CD4-positive, alpha-beta T cell treated with Interleukin-21 for 1 hour (primary cell): ENCODE measurements around the gene BYSL.

Source experiments
- DNase-seq: peaks from one replicate; pipeline ENCODE4 v3.0.0-alpha.2; 2020

BYSL gene

DNA sequence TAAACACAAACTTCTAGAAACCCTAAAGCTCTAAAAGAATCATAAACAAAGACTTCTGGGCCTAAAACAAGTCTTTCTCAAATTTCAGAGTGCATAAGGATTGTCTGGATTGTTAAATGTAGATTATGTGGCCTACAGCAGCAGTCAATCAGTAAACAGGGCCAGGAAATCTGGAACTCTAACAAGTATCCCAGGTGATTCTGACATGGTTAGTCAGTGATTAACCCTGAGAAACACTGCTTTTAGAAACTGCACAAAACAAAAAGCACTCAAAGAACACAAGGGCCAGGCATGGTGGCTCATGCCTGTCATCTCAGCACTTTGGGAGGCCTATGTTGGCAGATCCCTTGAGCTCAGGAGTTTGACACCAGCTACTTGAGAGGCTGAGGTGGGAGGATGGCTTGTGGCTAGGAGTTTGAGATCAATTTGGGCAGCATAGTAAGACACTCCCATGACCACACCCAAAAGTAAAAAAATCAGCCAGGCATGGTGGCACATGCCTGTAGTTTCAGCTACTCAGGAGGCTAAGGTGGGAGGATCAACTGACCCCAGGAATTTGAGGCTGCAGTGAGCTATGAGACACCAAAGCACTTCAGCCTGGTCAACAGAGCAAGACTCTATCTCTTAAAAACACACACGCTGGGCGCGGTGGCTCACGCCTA is 6.3 kb upstream of the BYSL start:
- no peak for DNase-seq

DNA sequence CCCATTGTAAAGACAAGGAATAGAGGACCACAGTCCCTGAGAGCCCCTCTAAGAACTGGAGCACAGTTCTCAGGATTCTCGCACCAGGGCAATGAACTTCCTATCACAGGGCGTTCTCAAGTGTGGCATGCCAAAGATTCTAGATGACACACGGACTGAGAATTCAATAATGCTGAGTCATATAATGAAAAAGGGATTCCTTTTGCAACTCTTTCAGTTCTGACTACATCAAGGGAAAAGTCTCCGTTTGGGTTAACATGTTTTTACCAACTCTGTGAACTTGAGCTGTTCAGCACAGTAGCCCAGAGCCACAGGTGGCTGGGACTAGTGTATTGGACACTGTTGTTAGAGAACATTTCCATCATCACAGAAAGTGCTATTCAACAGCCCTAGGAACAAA is 3.8 kb upstream of the BYSL start:
- DNase-seq, result no peak

DNA sequence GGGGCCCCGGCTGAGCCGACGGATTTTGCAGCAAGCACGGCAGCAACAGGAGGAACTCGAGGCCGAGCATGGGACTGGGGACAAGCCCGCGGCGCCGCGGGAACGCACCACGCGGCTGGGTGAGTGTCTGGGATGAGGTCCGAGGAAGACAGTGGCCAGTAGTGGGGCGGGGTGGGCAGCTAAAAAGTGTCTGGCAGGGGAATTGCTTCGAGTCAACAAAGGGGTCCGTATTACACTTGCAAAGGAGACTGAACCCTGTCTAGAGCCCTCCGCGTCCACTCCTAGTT is 356 bp downstream of the BYSL start:
- DNase-seq, result no peak

- DNase-seq, result no peak
Observed at GRCh38 chr6:41922154-41922553, 855 bp downstream of the BYSL start.

DNA sequence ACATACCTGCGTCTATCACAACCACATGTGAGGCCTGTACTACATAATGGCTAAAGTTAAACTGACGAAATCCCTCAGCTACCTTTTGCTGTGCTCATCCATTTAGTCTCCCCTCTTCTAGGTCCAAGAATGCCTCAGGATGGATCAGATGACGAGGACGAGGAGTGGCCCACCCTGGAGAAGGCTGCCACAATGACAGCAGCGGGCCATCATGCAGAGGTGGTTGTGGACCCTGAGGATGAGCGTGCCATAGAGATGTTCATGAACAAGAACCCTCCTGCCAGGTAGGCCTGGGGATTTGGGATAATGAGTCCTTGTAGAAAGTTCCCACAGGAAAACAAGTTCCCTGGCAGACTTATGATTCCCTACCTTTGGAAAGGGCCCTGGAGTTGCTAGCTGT is 6.0 kb downstream of the BYSL start:
- no peak for DNase-seq

- DNase-seq, result no peak
Observed at GRCh38 chr6:41929924-41930323, 8.6 kb downstream of the BYSL start.

DNA sequence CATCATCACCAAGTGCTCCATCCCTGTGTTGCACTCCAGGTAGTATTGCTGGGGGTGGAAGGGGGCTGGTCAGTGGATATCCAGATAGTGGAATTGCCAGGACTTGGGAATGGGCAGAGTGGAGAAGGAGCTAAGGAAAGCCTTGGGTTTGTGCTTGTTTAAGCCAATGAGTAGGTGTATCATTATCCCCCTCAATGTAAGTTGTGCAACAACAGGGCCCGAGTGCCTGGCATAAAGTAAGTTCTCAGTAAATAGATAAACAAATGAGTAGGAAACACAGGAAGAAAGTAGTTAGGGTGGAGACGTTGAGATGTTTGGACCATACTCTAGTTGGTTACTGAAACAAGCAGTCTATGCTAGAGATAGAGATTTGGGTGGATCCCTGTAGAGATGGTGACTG is 10.5 kb downstream of the BYSL start:
- no peak for DNase-seq

- DNase-seq, result no peak
Observed at GRCh38 chr6:41932378-41932777, 11.1 kb downstream of the BYSL start.

DNA sequence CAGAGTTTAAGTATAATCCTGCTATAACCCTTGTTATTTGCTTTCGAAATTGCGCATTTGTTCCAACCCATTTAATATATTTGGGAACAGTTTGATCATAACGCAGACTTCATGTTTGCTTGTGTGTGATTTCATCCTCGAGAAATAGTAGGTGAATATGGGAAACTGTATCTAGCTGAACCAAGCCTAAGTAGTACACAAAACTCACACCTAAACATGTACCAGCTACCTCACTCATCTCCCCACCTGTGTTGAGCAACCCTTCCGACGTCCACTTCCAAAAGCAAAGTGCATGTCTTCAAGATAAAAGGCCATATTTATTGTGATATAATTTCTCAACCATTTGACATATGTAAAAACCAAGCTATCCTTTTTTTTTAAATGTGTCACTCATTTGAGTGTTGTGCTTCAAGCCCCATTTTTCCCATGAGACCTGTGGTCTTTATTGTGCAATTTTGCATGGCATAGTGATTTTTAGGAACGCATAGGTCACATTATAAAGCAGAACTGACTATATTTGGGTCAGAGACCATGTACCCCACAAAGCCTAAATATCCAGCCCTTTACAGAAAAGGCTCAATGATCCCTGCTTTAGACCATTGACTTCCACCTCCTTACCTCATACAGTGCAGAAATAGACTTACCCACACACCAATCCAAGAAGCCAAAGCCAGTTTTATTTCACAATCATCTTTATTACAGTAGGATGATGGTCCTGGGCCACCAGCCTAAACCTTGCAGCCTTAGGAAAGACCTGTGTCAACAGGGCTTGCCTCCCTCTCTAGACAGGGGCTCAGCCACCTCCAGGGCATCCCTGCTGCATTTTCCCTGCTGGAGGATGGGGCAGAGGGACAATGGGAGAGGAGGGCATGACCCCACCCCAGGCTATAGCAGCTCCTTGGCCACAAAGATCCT is 13.2 kb downstream of the BYSL start:
- DNase-seq, result no peak

DNA sequence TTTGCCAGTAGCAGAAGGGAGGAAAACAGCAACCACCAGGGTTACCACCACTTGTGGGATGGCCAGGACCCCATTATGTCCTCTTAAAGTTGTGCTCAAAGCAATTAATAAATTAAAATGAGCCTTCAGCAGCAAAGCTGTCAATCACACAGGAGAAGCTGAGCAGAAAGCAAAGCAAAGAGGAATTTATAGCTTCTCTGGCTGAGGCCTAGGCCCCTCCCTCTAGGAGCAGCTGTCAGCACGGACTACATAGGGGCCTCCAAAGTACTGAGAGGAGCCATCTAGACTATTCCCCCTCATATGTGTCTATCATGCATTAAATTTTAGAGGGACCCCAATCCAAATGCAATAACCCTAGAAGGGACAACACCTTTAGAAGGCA is 13.9 kb downstream of the BYSL start:
- DNase-seq, result no peak

DNA sequence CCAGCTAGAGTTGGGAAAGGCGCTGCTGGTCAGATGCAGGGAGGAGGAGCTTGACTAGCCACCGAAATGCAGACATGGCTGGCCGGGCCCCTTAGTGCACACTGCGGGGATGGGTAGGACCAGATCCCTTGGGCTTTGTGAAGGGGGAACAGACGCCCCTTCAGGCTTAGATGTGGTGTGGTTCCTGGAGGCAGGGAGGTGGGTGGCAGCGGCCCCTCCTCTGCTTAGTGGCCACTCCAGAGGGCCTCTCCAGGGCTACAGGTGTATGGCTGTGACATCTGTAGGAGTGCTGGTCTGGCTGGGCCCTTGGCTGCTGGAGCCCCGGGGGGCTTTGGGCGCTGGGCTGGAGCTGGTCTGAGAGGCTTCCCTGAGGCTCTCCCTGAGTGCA is 14.4 kb downstream of the BYSL start:
- no peak for DNase-seq

- DNase-seq, result peak; percentile 91
Observed at GRCh38 chr6:41936073-41936837, 15.0 kb downstream of the BYSL start.

DNA sequence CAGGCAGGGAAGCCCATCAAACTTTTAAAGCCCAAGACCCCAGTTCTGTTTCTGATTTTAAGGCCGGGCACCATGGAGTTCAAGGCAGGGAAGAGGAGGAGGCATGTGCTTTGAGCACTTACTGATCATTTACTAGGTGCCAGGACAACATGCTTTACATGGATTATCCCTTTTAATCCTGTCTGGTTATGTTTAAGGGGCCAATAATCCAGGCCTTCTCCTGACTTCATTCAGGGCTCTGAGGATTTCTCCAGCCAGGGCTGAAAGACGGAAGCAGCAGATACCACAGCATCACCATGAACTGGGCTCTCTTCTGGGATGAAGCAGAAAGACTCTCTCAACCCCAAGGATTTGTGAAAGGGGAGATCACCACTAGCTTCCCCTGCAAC is 16.2 kb downstream of the BYSL start:
- no peak for DNase-seq

DNA sequence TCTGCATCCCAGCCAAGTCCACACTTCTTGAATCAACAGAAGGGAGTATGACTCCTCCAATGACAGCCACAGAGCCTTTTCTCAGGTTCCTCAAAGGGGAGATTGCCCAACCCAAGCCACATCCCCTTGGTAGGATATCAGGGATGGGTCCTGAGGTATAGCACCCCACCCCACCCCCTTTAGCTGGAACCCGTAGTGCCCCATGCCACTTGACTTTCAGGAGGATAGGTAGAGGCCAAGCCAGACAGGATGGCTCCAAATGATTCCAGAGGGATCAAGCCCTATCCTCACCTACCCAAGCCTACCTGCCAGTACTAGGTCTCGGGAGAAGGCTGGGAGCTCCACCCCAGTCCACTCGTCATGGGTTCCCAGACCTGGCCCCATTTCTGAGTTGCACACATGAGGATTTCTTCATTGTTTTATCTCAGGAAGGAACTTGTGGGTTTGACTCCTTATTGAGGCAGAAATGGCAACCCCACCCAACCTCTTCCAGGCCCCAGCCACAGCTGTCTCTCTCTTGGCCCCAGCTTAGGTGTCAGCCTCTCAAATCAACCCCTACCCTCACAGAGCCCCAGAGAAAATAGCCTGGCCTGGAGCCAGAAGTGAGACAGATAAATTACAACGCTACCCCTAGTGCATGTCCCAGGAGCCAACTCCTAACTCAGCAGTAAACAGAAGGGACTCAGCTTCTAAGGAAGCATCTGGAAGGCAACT is 16.7 kb downstream of the BYSL start:
- peak; percentile 69 for DNase-seq

- DNase-seq, result no peak
Observed at GRCh38 chr6:41938590-41939175, 17.4 kb downstream of the BYSL start.

- DNase-seq, result no peak
Observed at GRCh38 chr6:41939176-41939847, 18.0 kb downstream of the BYSL start.

DNA sequence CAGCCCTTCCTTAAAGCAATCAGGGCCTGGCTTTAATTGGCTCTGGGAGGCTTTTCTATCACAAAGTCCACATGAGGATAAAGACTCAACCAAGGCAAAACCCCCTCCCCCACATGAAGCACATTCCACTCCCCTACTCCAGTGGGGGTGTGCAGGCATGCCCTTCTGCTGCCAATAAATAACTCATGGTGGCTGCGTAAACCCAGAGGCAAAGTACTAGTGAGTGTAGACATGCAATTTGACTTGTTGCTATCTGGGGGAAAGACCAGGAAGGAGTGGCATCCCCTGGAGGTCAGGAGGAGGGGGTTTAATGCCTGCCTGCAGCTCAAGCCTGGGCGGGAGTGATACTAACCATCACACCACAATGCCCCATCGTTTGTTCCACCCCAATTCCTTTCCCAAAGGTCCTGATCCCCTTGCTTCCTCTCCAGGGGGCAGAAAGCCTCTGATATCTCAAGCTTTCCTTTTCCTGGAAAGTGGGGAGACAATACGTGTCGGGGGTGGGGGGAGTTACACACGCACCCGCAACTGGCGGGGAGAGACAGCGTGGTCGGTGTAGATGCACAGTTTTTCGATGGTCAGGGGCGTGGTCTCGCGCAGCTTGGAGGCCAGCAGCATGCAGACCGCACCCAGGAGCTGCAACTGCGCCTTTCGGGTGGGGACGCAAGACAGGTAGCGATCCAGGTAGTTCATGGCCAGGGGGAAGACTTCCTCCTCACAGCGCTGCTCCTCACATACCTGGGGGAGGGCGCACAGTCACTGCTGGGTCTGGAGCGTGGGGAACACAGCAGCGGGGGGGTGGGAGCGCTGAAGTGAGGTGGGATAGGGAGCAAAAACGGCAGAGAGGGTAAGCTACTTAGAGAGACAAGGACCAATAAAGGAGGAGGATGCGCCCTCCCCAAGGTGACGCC is 18.8 kb downstream of the BYSL start:
- no peak for DNase-seq

- DNase-seq, result peak; percentile 50
Observed at GRCh38 chr6:41940759-41941279, 19.5 kb downstream of the BYSL start.

DNA sequence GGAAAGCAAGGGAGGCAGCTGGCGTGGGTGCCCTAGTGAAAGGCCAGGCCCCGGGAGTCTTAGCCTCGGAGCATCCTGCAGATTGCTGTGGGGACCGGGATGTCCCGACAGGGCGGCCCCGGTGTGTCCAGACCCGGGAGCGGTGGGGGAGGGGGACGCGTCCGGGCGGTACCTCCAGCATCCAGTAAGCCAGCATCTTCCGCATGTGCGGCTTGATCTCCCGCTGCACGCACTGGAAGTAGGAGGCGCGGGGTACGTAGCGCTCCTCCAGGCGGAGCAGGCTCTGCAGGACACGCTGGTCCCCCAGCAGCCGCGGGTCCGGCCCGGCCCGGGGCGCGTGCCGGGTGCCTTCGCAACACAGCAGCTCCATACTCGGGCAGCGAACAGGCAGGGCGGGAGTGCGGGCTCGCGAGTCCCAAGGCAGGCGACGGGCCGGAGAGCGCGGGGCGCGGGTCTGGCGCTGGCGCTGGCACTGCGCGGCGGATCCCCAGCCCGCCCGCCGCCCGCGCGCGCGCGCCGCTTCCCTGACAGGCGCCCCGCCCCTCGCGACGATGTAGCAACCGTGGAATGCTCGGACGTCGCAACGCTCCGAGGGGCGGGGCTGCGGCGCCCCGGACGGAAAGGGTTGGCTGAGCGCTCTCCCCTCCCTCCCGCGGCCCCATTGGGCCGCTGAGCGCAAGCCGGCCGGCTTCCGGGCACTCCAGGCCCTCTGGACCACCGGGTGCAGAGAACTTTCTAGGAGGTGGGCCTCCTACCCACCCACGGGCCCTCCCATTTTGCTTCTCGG is 20.2 kb downstream of the BYSL start, which contains the start of gene CCND3:
Gene CCND3, minus strand, starts transcription at position 529 of the 787 bp plus-strand sequence. Its CDS starts 159 bp downstream, at position 370.
- peak; percentile 85 for DNase-seq
